CD1c-positive myeloid dendritic cell (primary cell): ENCODE data around the gene TMPRSS13.
"Not testable (repeated sequence)": the region's sequence is repeated elsewhere in the genome, so short reads cannot be mapped to it uniquely, and the experiment has no call there.

ENCODE experiments used
- DNase-seq: peaks from one replicate; pipeline ENCODE4 v3.0.0-alpha.2; 2016; ENCODE audit errors: extremely low spot score

Gene TMPRSS13

DNA sequence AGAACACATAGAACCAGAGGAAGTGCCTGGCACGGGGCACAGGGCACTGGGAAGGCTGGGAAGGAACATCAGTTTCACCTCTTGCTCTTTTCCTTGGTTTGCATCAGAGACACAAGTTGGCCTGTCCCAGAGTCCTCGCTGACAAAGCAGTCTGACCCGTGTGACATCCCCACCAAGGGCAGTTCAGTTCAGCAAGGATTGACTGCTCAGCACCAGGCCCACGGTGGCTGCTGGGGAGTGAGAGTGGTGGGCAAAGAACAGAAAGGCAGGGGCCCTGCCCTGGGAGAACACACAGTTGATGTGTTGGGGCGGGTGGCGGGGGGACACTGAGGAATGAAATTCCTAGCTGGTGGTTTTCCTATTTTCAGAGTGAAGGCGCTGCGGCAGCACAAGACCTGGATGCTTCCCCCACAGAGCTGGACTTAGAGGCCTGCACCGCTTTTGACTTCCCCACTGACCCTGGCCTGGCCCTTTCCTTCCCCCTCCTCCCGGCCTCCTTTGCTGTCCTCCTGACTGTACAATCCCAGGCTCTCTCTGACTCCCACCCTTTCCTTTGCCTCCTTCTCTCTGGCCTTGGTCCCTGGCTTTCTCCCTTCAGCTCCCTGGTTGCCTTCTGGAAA lies 2.2 kb upstream of the TMPRSS13 start:
- no peak for DNase-seq

GRCh38 chr11:117930668-117931330 lies 1.6 kb upstream of the TMPRSS13 start:
- DNase-seq = no peak

GRCh38 chr11:117929916-117930570 lies 841 bp upstream of the TMPRSS13 start:
- DNase-seq = no peak

- DNase-seq = no peak
Observed at GRCh38 chr11:117928446-117929141, 608 bp downstream of the TMPRSS13 start.

- DNase-seq = no peak
Observed at GRCh38 chr11:117927926-117928325, 1.3 kb downstream of the TMPRSS13 start.

- not testable (repeated sequence) for DNase-seq
Observed at GRCh38 chr11:117926166-117926565, 3.0 kb downstream of the TMPRSS13 start.

GRCh38 chr11:117925198-117925925 lies 3.8 kb downstream of the TMPRSS13 start:
- no peak for DNase-seq

GRCh38 chr11:117924631-117925170 lies 4.5 kb downstream of the TMPRSS13 start:
- no peak for DNase-seq

DNA sequence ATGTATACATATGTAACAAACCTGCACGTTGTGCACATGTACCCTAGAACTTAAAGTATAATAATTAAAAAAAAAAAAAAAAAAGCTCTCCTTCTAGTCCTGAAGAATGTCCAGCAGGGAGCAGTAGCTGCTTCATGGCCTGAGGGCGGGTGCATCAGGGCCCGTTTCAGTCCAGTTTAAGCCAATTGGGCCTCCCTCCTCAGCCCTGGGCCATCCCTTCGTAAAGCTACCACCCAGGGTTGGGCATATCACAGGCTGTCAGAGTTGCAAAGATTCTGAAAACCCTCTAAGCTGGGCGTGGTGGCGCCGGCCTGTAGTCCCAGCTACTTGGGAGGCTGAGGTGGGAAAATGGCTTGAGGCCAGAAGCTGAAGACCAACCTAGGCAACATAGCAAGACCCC lies 5.4 kb downstream of the TMPRSS13 start:
- DNase-seq = no peak

- no peak for DNase-seq
Observed at GRCh38 chr11:117923275-117923674, 5.9 kb downstream of the TMPRSS13 start.

GRCh38 chr11:117921893-117922292 lies 7.3 kb downstream of the TMPRSS13 start:
- no peak for DNase-seq

GRCh38 chr11:117921456-117921855 lies 7.7 kb downstream of the TMPRSS13 start:
- no peak for DNase-seq

DNA sequence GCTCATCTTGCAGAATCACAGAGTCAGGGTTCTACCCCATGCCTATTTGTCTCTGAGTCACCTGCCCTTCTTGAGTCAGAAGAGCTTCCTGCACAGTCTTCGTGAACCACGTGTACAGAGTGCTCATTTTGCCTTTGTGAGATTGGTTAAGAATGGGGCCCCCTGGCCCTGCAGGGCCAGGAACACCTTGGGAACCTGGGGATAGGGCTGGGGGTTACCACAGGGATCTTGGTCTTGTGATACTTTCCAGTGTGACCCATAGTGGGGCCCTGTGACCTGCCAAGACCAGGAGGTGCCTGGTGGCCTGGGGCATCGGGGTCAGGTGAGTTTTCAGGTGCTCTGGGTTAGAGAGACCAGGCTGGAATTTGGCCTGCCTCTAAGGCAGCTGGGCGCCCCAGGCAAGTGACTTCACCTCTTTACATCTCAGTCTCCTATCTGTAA lies 9.4 kb downstream of the TMPRSS13 start:
- DNase-seq = no peak

- DNase-seq = peak; percentile 40
Observed at GRCh38 chr11:117919341-117919740, 9.9 kb downstream of the TMPRSS13 start.

GRCh38 chr11:117918366-117919255 lies 10.6 kb downstream of the TMPRSS13 start:
- no peak for DNase-seq

DNA sequence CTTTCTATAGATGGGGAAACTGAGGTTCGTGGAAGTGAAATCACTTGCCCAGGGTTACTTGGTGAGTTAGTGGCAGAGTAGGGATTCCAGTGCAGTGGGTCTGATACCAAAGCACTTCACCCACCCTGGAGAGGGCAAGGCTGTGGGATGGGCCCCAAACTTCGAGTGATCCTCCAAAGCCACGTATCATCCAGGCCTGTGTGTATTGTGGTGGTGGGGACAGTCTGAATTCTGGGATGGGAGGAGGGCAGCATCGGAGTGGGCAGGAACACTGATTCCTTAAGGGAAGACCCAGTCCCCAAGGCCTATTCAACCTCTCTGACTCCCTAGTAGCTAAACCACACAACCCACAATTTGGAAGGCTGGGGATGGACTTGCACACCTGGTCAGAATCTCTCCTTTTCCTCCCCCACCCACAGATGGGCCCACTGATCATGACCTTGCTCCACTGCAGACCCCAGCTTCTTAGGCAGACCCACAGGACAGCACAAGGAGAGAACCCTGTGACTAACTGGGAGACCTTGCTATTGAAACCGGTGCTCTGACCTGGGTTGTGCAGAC lies 11.5 kb downstream of the TMPRSS13 start:
- no peak for DNase-seq

DNA sequence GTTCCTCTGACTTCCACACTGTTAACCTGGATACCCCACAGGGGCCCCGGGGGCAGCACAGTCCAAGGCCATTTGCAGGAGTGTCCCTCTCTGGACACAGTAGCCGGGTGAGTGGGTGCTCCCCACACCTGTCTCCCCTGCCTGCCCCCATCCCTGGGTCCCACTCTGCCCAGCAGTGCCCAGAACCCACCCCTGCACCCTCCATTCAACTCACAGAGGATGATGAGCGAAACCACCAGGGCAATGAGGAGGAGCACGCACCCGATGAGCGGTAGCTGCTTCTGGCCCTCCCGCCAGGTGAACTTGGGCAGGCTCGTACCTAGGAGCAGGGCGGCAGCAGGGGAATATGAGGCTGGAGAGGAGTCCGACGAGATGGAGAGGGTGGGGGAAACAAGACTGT lies 12.2 kb downstream of the TMPRSS13 start:
- no peak for DNase-seq

DNA sequence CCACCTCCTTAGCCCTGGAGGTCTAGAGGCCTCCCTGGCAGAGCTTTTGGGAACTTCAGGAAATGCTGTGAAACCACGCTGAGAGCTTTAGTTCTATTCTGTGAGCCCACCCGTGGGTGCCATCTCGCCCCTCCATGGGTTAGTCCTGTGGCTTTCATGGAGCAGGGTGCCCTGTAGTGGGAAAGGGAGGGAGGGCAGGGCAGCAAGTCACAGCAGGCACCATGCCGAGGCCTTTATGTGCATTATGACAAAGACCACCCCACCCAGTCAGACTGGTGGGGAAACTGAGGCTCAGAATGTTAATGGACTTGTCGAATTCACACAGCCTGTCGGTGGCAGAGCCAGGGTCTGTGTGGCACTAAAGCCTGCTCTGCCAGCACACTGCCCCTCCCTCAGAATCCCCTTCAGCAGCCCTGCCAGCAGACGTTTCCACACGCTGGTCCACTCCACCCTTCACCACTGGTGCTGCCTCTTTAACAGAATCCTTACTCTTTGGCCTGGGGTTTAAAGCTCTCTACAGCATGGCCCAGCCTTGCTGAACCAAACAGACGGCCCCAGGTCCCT lies 13.4 kb downstream of the TMPRSS13 start:
- no peak for DNase-seq

GRCh38 chr11:117914991-117915618 lies 14.1 kb downstream of the TMPRSS13 start:
- DNase-seq = no peak
